Chondrocyte (in vitro differentiated cells): ENCODE results near the gene UNC13D. TPM values are rescaled to one million over a fixed set of nuclear protein-coding genes. Genes with fewer than 3 reads are reported as not detected.

Experiments used
- DNase-seq: peaks from one replicate; pipeline ENCODE4 v3.0.0; 2021; ENCODE audit warnings: mixed read lengths, low spot score
- H3K27ac Mint-ChIP-seq: one replicate; pipeline ENCODE4 v1.8.0; 2021; ENCODE audit warnings: mild to moderate bottlenecking, moderate library complexity, mixed read lengths; ENCODE audit not compliant: unreplicated experiment
- H3K27me3 Mint-ChIP-seq: 2 replicates; pipeline ENCODE4 v1.8.0; 2021; ENCODE audit warnings: low read depth, mixed read lengths
- H3K36me3 Mint-ChIP-seq: 2 replicates; pipeline ENCODE4 v1.8.0; 2021; ENCODE audit warnings: low read depth, mixed read lengths
- H3K4me1 Mint-ChIP-seq: 2 replicates; pipeline ENCODE4 v1.8.0; 2021; ENCODE audit warnings: low read depth, mild to moderate bottlenecking, mixed read lengths
- H3K4me3 Mint-ChIP-seq: one replicate; pipeline ENCODE4 v1.8.0; 2021; ENCODE audit warnings: mild to moderate bottlenecking, moderate library complexity, mixed read lengths; ENCODE audit not compliant: unreplicated experiment
- H3K9me3 Mint-ChIP-seq: 2 replicates; pipeline ENCODE4 v1.8.0; 2021; ENCODE audit warnings: low read depth, mixed read lengths
- CTCF ChIP-seq: fragments of 200-600 bp; sonication (generic); IDR thresholded peaks from 2 replicates; pipeline ENCODE4 v1.5.0; 2021; ENCODE audit warnings: antibody characterized with exemption, mild to moderate bottlenecking, moderate library complexity
- total RNA-seq: library from RNA; stranded (reverse); gene quantifications from 3 replicates; pipeline ENCODE4 v1.2.1, GENCODE V29; 2021

Gene UNC13D
- total RNA-seq, 1 donor from 2014 or later: 1.5 TPM

GRCh38 chr17:75842963-75843576 lies 1.1 kb downstream of the UNC13D start:
- no peaks in the 10 kb centered on the region for H3K27me3 Mint-ChIP-seq
- TF ChIP-seq CTCF: no peak
- no peaks in the 10 kb centered on the region for H3K9me3 Mint-ChIP-seq
- no peak for DNase-seq
- H3K4me1 Mint-ChIP-seq: peaks cover 20% of the 10 kb centered on the region
- H3K36me3 Mint-ChIP-seq: peaks cover 9% of the 10 kb centered on the region
- no peak overlapping the region for H3K27ac Mint-ChIP-seq
- H3K4me3 Mint-ChIP-seq: no peak overlapping the region

GRCh38 chr17:75842411-75842810 lies 1.8 kb downstream of the UNC13D start:
- no peak overlapping the region for H3K27ac Mint-ChIP-seq
- no peaks in the 10 kb centered on the region for H3K27me3 Mint-ChIP-seq
- peak; percentile 93 for DNase-seq

GRCh38 chr17:75840799-75841164 lies 3.4 kb downstream of the UNC13D start:
- Mint-ChIP-seq H3K4me3 (no peak overlapping the region), H3K27ac (no peak overlapping the region), H3K36me3 (peaks cover 1% of the 10 kb centered on the region), H3K9me3 (no peaks in the 10 kb centered on the region), H3K4me1 (peaks cover 13% of the 10 kb centered on the region), H3K27me3 (no peaks in the 10 kb centered on the region)
- TF ChIP-seq CTCF: no peak
- DNase-seq: no peak

More at GRCh38 chr17:75842411-75842810, 1.8 kb downstream of the UNC13D start:
- peaks cover 6% of the 10 kb centered on the region for H3K36me3 Mint-ChIP-seq
- no peaks in the 10 kb centered on the region for H3K9me3 Mint-ChIP-seq
- peaks cover 23% of the 10 kb centered on the region for H3K4me1 Mint-ChIP-seq
- no peak overlapping the region for H3K4me3 Mint-ChIP-seq
- TF ChIP-seq CTCF: no peak

GRCh38 chr17:75839942-75840798 lies 4.0 kb downstream of the UNC13D start:
- Mint-ChIP-seq H3K36me3 (no peaks in the 10 kb centered on the region), H3K4me3 (no peak overlapping the region), H3K27me3 (no peaks in the 10 kb centered on the region), H3K4me1 (peaks cover 7% of the 10 kb centered on the region), H3K9me3 (no peaks in the 10 kb centered on the region), H3K27ac (no peak overlapping the region)
- peak; percentile 89 for DNase-seq
- no peak for TF ChIP-seq CTCF

GRCh38 chr17:75838410-75838809 lies 5.8 kb downstream of the UNC13D start:
- Mint-ChIP-seq H3K27me3 (no peaks in the 10 kb centered on the region), H3K36me3 (no peaks in the 10 kb centered on the region), H3K4me1 (peaks cover 2% of the 10 kb centered on the region), H3K9me3 (no peaks in the 10 kb centered on the region), H3K4me3 (no peak overlapping the region), H3K27ac (peak overlapping the region; percentile 12)
- no peak for DNase-seq
- no peak for TF ChIP-seq CTCF
